ACC112 (cell line): Measurements from ENCODE around the gene HIP1.
"Not testable (repeated sequence)": the region's sequence is repeated elsewhere in the genome, so short reads cannot be mapped to it uniquely, and the experiment has no call there.

ENCODE experiments used
- H2AFZ ChIP-seq: fragments of 200-600 bp; sonication (generic); one replicate; pipeline ENCODE4 v1.6.0; 2017; ENCODE audit warnings: antibody characterized with exemption, low read length; ENCODE audit not compliant: unreplicated experiment
- H3K27ac ChIP-seq: fragments of 200-600 bp; sonication (generic); 2 replicates; pipeline ENCODE4 v1.5.1; 2014; ENCODE audit warnings: low read depth, mild to moderate bottlenecking, antibody characterized with exemption, low read length, moderate library complexity
- H3K27me3 ChIP-seq: fragments of 200-600 bp; sonication (generic); 2 replicates; pipeline ENCODE4 v1.6.1; 2014; ENCODE audit warnings: mild to moderate bottlenecking, antibody characterized with exemption, low read length, moderate library complexity, mixed read lengths; ENCODE audit not compliant: insufficient read depth
- H3K36me3 ChIP-seq: fragments of 200-600 bp; sonication (generic); 2 replicates; pipeline ENCODE4 v1.6.1; 2016; ENCODE audit warnings: mild to moderate bottlenecking, antibody characterized with exemption, low read length, moderate library complexity, mixed read lengths; ENCODE audit not compliant: insufficient read depth
- H3K4me1 ChIP-seq: fragments of 200-600 bp; sonication (generic); one replicate; pipeline ENCODE4 v1.6.1; 2016; ENCODE audit warnings: low read length, mixed read lengths; ENCODE audit not compliant: insufficient read depth, unreplicated experiment, control insufficient read depth
- H3K4me3 ChIP-seq: fragments of 200-600 bp; sonication (generic); 2 replicates; pipeline ENCODE4 v1.5.1; 2014; ENCODE audit warnings: mild to moderate bottlenecking, low read depth, low read length
- H3K79me2 ChIP-seq: fragments of 200-600 bp; sonication (generic); one replicate; pipeline ENCODE4 v1.6.0; 2016; ENCODE audit warnings: low read length; ENCODE audit not compliant: control insufficient read depth, unreplicated experiment, insufficient read depth

Gene HIP1

DNA sequence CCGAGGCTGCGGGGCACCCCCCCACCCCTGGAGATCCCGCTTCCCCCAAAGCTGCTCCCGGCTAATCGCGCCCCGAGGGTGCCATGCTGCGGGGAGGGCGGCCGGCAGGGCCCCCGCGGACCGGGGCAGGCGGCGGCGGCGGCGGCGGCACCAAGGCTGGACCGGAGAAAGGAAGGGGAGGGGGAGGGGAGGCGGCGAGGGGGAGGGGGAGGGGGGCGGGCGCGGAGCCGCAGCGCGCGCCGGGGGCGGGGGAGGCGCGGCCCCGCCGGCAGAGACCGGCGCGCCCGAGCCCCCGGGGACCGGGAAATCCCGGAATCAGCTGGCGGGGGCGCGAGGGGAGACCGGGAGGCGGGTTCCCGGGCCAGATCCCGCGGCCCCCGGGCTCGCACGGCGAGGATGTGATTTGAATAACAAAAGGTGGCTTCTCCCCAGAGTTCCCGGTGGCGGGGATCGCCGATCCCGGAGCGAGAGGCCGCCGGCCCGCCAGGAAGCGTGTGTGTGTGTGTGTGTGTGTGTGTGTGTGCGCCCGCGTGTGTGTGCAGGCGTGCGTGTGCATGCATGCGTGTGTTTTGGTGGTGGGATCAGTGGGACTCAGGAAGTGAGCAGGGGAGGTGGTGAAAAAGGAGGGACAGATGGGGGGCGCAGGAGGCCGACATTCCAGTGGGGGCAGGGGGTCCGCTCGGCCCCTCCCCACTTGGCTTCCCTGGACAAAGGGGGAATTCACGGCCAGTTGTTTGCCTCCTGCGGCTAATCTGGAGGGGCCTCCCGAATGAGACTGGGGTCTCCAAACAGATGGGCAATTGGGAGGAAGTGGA lies 99.5 kb downstream of the HIP1 start:
- no peaks in the 10 kb centered on the region for H3K27me3 ChIP-seq
- H3K4me1 ChIP-seq, result no peaks in the 10 kb centered on the region
- no peaks in the 10 kb centered on the region for H3K36me3 ChIP-seq
- peak overlapping the region; percentile 88 for H3K4me3 ChIP-seq
- H3K79me2 ChIP-seq, result no peaks in the 10 kb centered on the region
- H3K27ac ChIP-seq, result no peak overlapping the region
- H2AFZ ChIP-seq, result peak overlapping the region; percentile 40

GRCh38 chr7:75638594-75639070 lies 100.1 kb downstream of the HIP1 start:
- H3K27ac ChIP-seq, result no peak overlapping the region
- no peaks in the 10 kb centered on the region for H3K79me2 ChIP-seq

GRCh38 chr7:75637854-75638593 lies 100.7 kb downstream of the HIP1 start:
- Histone ChIP-seq H3K27me3 (no peaks in the 10 kb centered on the region), H3K36me3 (no peaks in the 10 kb centered on the region), H2AFZ (no peak overlapping the region), H3K79me2 (no peaks in the 10 kb centered on the region), H3K27ac (no peak overlapping the region), H3K4me1 (no peaks in the 10 kb centered on the region), H3K4me3 (peak overlapping the region; percentile 88)

More at GRCh38 chr7:75638594-75639070, 100.1 kb downstream of the HIP1 start:
- Histone ChIP-seq H2AFZ (peak overlapping the region; percentile 40), H3K27me3 (no peaks in the 10 kb centered on the region), H3K4me3 (peak overlapping the region; percentile 88), H3K4me1 (no peaks in the 10 kb centered on the region), H3K36me3 (no peaks in the 10 kb centered on the region)

- Histone ChIP-seq H2AFZ (no peak overlapping the region), H3K27ac (no peak overlapping the region), H3K79me2 (no peaks in the 10 kb centered on the region), H3K27me3 (no peaks in the 10 kb centered on the region), H3K4me3 (no peak overlapping the region), H3K4me1 (no peaks in the 10 kb centered on the region), H3K36me3 (no peaks in the 10 kb centered on the region)
These were observed 103.7 kb downstream of the HIP1 start for GRCh38 chr7:75635036-75635435.

- not testable (repeated sequence) for H2AFZ ChIP-seq, H3K4me1 ChIP-seq, H3K4me3 ChIP-seq, H3K27ac ChIP-seq, H3K79me2 ChIP-seq, H3K27me3 ChIP-seq, H3K36me3 ChIP-seq
These were observed 106.2 kb downstream of the HIP1 start for GRCh38 chr7:75632587-75632986.

GRCh38 chr7:75631711-75632110 lies 107.0 kb downstream of the HIP1 start:
- Histone ChIP-seq H3K4me1 (no peaks in the 10 kb centered on the region), H3K4me3 (no peak overlapping the region), H2AFZ (no peak overlapping the region), H3K27ac (no peak overlapping the region), H3K36me3 (0 out of 2 replicates have a peak, but pooled peaks cover 4% of the 10 kb centered on the region), H3K79me2 (no peaks in the 10 kb centered on the region), H3K27me3 (no peaks in the 10 kb centered on the region)

DNA sequence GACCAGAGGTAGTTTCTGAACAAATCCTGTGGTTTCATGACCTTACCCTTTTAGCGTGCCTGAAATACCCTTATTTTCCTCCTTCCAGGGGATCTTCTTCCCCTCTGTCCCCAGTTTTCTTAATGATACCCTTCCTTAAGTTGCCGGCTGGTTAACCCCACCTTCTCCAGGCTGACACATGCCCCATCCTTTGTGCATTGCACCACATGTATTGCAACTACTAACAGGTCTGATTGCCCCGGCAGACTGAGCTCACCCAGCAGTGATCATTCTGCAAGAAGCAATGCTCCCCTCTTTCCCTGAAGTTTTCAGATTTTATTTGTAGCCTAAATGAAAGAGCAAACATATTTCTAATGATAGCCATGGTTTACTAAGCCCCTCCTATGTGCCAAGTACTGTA lies 108.2 kb downstream of the HIP1 start:
- Histone ChIP-seq H3K27ac (no peak overlapping the region), H3K36me3 (0 out of 2 replicates have a peak, but pooled peaks cover 4% of the 10 kb centered on the region), H3K79me2 (no peaks in the 10 kb centered on the region), H3K27me3 (no peaks in the 10 kb centered on the region), H3K4me1 (no peaks in the 10 kb centered on the region), H3K4me3 (no peak overlapping the region), H2AFZ (no peak overlapping the region)

DNA sequence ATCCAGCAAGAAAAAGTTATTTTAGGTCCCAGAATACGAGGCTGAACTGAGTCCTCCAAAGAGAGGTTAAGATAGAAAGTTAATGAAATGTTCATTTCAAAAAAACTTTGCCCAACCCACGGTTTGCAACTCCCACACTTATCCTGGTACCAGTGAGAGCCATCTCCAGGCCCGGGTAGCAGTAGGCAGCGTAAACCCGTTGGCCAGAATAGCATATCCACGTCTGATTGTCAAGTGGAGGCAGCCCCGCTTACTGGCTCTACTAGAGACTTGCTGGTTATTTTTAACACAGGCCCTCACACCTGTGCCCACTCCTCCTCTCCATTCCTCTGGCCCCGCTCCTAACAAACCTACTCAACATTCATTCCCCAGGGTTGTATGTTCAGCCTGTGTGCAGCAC lies 109.7 kb downstream of the HIP1 start:
- Histone ChIP-seq H2AFZ (no peak overlapping the region), H3K27me3 (no peaks in the 10 kb centered on the region), H3K4me1 (no peaks in the 10 kb centered on the region), H3K27ac (no peak overlapping the region), H3K36me3 (0 out of 2 replicates have a peak, but pooled peaks cover 4% of the 10 kb centered on the region), H3K79me2 (no peaks in the 10 kb centered on the region), H3K4me3 (no peak overlapping the region)

DNA sequence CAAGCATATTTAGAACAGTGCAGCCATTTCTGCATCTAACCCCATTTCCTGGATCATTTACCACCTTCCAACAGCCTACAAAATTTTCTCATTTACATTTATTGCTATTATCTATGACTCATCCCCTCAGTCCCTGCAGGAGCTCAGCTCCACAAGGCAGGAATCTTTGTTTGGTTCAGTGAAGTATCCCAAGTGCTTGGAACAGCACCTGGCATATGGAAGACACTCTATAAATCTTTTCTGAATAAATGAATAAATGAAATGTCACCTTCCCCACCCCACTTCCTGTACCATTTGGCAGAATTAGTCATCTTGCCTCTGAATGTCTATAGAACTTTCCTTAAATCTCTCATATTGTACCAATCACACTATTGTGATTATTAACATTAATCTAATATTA lies 110.7 kb downstream of the HIP1 start:
- Histone ChIP-seq H3K27me3 (no peaks in the 10 kb centered on the region), H2AFZ (no peak overlapping the region), H3K27ac (no peak overlapping the region), H3K4me3 (no peak overlapping the region), H3K79me2 (no peaks in the 10 kb centered on the region), H3K4me1 (no peaks in the 10 kb centered on the region), H3K36me3 (0 out of 2 replicates have a peak, but pooled peaks cover 4% of the 10 kb centered on the region)

- Histone ChIP-seq H3K27me3 (no peaks in the 10 kb centered on the region), H3K4me1 (no peaks in the 10 kb centered on the region), H3K36me3 (0 out of 2 replicates have a peak, but pooled peaks cover 4% of the 10 kb centered on the region), H3K27ac (no peak overlapping the region), H2AFZ (no peak overlapping the region), H3K4me3 (no peak overlapping the region), H3K79me2 (no peaks in the 10 kb centered on the region)
These were observed 111.8 kb downstream of the HIP1 start for GRCh38 chr7:75626954-75627353.
